ENCODE measurements around the gene RYR2.

DNA sequence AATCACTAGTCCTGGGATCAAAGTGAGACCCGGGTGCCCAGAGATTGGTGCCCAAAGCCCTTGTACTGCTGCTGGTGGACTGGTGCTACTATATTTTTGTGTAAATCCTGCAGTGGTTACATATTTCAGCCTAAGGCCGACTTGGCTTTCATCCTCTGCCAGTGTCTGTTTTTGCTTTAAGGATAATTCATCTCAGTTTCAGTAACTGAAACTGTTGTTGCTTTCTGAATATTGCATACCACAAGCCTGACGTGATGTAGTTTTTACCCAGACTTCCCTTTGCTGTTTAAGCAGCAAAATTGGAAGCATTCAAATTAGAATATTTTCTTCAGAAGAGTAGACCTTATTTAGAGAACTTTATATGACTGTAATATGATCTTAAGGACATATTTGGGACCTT is 341.8 kb downstream of the RYR2 start:
- TF ChIP-seq EZH2 (IDR thresholded peaks at IDR 0.05; ENCODE audit: insufficient read depth, poor library complexity, severe bottlenecking) (no peak), EZH2phosphoT487 (IDR thresholded peaks at IDR 0.05; ENCODE audit: insufficient read depth, low read depth) (no peak)
